HG02642 (cell line): ENCODE measurements around the gene MYO1D.

Experiments
- ATAC-seq: cut with Tn5 transposase; IDR thresholded peaks from one replicate; pipeline ENCODE4 v1.9.1; 2021; ENCODE audit warnings: mild to moderate bottlenecking; ENCODE audit not compliant: unreplicated experiment, poor library complexity

Gene MYO1D

DNA sequence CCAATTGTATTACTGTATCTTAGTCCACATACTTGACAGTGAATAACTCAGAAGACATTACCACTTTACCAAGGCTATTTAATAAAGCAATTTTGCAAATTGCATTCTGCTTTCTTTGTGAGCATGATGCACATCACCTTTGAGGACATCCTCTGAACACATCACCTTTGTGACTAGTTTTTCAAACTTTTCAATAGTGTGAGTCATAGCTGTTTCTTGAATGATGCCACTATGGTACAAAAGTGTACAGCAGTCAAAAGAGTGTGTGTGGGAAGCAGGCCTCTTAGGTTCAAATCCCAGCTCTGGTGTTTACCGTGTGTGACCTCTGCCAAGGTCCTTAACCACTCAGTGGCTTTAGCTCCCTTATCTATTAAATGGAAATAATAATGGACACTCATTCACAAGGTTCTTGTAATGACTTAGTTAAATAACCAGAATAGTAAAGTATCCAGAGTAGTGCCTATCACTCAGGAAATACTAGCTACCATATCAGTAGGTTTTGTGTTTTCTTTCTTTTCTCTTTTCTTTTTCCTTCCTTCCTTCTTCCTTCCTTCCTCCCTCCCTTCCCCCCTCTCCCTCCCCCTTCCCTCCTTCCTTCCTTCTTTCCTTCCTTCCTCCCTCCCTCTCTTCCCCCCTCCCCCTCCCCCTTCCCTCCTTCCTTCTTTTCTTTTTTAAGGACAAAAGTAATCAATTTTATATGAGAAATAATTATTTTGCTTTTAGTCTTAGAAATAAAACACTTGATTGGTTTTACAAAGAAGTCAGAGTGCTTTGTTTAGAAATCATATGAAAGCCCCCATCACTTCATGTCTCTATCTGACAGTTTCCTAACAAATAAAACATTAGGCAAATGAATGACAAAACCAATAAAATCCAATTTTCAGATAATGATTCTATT is 178.9 kb downstream of the MYO1D start:
- no peak for ATAC-seq

DNA sequence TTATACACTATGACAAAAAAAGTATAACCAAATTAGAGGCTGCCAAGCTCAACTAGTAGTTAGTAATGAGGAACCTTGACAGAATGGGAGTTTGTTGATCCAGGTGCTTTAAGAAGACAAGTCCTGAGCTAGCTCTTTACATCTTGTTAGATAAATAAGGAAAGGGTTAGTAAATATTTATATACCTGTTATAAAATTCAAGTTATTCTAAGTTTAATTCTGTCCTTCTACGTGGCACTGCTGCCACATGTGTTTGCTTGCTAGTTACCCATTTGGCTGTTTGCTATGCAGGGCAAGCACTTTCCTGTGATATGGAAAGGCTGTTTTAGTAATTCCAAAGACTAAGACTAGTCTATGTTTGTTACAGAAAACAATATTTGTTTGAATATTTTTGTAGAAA is 180.5 kb downstream of the MYO1D start:
- ATAC-seq = no peak

- no peak for ATAC-seq
These were observed 181.1 kb downstream of the MYO1D start for GRCh38 chr17:32695864-32696263.

- ATAC-seq = no peak
These were observed 183.6 kb downstream of the MYO1D start for GRCh38 chr17:32693194-32693897.

GRCh38 chr17:32692179-32692578 is 184.7 kb downstream of the MYO1D start:
- ATAC-seq = no peak

DNA sequence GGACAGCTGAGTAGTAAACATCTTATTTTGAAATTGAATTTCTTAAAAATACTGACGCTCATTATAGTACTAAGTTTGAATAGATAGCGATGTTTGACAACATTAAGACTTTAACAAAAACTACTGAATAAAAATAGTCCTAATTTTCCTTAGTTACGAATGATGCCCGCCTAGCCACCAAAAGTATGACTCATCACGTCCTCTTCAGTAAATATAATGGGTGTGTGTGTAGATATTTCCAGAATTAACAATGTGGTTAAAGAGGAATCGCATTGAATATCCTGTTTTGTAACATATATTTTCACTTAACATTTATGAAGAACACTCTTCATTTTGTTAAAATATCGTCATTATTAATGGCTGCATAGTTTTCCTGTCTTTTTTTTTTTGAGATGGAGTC is 187.6 kb downstream of the MYO1D start:
- ATAC-seq = no peak

GRCh38 chr17:32688221-32688620 is 188.7 kb downstream of the MYO1D start:
- no peak for ATAC-seq

DNA sequence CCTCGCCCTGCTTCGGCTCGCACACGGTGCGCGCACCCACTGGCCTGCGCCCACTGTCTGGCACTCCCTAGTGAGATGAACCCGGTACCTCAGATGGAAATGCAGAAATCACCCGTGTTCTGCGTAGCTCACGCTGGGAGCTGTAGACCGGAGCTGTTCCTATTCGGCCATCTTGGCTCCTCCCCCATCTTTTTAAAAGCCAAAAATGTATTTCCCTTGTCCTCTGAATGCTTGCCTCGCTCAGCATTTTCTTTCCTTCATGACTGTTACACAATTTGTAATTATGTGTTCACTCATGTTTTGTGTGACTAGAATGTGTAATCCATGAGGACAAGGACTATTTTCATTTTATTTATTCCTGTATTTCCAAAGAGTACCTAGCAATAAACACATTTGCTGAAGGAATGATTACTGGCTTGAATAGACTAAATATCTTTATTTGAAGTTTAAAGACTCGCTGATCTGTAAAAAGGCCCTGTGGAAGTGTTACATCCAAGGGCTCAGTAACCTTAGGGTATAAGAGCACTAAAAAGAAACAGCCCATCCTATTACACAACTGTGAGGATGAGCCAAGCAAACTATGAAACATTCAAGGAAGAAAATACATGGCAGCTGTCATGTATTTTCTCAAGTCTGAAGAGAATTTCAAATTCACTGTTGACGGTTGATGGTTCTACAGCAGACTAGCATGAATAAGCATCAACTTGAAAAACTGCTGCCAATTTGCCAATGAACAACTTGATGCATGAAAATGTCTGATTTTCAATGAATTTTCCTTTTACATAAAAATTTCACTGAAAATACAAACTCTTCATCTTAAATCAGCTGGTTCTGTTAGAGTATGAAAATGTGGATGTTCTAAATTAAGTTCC is 192.6 kb downstream of the MYO1D start:
- ATAC-seq = no peak

DNA sequence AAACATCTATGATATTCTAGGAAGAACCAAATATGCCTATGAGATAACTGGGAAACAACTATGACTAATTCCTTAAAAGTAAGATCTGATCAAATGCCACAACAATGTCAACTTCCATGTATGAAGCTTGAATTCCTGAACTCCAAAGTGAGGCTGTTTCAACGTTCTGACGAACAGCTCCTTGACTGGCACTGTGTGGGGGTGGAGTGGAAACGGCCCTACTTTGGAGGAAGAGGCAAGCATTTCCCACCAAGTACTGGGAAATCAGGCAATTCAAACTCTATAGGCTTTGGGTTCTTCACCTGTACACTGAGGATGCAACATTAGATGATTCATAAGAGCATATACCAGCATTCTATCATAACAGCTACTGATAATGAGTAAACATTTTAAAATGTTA is 203.0 kb downstream of the MYO1D start:
- ATAC-seq = no peak

- ATAC-seq = no peak
These were observed 204.2 kb downstream of the MYO1D start for GRCh38 chr17:32672711-32673110.

DNA sequence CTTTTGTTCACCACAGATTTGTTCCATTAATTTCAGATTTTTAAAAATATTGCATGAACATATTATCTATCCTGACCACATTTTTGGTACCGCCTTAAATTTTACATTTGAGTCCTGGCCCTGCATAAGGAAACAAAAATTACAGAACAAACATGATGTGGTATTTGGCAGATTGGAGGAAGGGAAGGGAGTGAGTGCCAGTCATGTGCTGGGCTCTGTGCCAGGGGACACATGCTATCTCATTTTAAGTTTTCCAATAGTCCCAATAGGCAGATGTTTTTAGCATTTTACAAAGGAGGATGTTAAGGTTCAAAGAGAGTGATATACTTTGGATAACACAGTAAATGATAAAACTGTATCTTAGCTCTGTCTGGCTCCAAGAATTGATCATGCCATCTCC is 205.0 kb downstream of the MYO1D start:
- no peak for ATAC-seq

DNA sequence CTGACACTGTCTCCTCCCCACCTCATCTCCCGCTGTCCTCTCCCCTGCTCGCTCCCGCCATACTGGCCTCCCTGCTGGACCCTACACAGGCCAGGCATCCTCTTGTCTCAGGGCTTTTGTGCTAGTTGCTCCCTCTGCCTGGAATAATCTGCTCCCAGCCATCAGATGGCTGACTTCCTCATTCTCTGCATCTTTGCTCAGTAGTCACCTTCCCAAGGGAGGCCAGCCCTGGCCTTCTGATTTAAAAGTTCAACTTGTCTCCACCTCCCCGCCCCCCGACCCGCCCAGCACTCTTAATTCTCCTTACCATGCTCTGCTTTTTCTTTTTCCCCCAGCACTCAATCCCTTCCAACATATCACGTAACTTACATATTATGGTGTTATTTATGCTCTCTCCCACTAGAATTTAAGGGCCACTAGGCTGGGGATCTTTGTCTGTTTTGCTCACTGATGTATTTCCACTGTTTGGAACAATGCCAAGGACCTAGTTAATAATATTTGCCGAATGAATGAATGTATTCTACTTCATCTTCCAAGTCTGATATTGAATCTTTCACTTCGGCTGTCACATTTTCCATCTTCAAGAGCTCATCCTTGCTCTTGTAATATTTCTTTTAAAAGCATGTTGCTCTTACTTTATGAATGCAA is 211.9 kb downstream of the MYO1D start:
- no peak for ATAC-seq

DNA sequence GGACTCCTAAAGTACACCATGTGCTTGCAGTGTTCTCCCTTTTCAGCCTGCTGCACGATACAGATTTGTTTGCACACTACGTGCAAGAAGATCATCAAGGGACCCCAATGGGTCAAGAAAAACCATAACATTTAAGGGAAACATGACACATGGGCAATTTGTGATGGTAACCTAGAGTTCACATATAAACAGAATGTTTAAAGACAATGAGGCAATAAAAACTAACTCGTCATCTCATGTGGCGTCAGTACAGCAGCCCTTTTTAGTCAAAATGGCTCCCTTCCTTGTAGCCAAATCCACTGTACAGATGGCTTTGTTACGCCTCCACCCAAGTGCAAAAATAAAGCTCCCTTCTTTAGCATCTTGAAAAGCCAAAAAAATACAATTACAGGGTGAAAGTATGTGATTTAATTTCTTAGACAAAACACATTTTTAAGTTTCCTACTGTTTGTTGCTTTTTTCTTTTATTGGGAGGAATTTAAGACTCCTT is 216.4 kb downstream of the MYO1D start:
- no peak for ATAC-seq

DNA sequence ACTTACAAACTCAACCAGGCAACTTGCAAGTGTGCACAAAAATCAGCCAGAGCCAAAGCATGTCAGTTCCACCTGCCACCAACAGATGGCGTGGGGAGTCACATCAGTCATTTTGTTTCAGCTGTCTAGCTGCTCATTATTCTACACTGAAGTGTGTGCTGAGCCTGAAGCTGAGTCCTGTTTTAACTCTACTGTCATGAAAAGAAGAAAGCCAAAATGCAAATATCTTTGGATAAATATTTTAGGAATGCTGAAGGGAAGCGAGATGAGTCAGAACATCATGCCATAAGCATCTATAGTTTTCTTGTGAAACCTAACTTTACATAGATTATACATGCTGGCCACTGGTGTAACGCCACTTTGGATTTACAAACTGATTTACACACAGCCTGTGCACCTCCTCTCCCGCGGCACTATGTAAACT is 217.5 kb downstream of the MYO1D start:
- no peak for ATAC-seq

DNA sequence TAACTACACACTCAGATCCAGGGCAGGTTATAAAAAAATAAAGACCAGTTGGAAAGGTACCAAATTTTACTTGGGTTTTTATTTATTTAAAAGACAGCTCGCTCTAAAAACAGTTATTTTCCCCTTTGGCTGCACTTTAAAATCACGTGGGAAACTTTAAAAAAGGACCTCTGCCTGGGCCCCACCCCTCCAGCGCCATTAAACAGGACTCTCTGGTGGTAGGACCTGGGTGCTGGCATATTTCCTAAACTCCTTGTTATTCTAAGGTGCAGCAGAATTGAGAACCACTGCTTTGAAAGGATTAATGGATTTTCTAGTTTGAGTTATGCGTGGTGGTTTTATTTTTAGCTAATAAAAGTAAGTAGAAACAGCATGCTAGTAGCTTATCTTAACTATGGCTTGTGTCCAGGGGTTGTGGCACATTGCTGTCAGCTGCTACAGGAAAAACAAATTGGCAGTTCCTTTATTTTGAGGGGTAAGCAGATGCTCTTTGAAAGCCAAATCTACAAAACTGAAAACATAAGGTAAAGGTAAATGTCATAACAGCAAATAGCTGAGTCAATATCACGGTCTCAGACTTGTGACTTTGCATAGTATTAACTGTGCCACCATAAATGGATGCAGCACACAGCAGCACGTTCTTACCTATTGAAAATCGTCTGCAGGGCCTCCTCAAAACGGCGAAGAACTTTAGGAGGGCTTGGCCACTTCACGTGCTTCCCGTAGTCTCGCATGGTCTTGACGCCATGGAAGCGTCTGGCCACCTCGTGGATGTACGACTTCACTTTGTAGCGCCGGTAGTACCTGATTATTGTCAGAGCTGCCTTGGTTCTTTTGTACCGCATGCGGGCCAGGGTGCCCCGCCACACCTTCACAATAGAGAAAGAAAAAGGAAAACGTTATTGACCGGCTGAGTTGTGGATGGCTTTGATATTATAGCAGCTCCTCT is 218.2 kb downstream of the MYO1D start:
- no peak for ATAC-seq

- no peak for ATAC-seq
These were observed 220.0 kb downstream of the MYO1D start for GRCh38 chr17:32656886-32657285.

- ATAC-seq = no peak
These were observed 222.6 kb downstream of the MYO1D start for GRCh38 chr17:32654324-32654723.

DNA sequence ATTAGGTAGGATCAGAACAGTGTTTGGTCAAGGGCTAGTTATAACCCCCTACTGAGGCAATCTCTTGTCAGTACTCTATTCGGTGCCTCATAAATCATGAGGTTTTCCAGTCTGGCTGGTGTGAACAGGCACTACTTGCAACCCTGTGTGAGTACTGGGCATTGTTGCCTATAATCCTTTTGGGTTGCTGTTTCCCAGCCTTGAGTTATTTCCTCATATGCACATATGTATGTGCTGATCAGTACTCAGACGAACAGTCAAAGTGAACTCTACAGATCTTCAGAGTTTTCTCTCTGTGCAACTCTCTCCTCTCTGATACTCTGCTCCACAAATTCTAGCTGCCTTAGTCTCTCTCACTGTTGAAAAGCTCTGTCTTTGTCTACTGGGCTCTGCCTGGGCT is 225.8 kb downstream of the MYO1D start:
- no peak for ATAC-seq

- no peak for ATAC-seq
These were observed 228.5 kb downstream of the MYO1D start for GRCh38 chr17:32648450-32648849.
